Adrenal gland (tissue), 5 donors: Measurements from ENCODE around the gene GPC6.

Source experiments
- CTCF ChIP-seq, 6 experiments: fragments of 450-650 bp in 4 of 6; fragments of 200-600 bp in 2 of 6; sonication (generic) in 1 of 6; IDR thresholded peaks; 1 replicate in 5 of 6; 2 replicates in 1 of 6; pipeline versions ENCODE4 v1.5.1 to v1.8.0; 2016 to 2021; ENCODE audit warnings: antibody characterized with exemption in 6 of 6, mild to moderate bottlenecking in 2 of 6, moderate library complexity in 1 of 6
- POLR2A ChIP-seq, 2 donors: fragments of 450-650 bp; IDR thresholded peaks; one replicate each; pipeline ENCODE4 v1.6.1; 2017; ENCODE audit warnings: antibody characterized with exemption in 2 of 2, mild to moderate bottlenecking in 2 of 2, moderate library complexity in 1 of 2
- donor health status: DM: no; HTN: no; CAD: no.

- TF ChIP-seq POLR2A (IDR thresholded peaks at IDR 0.05) (no peak), CTCF (IDR thresholded peaks at IDR 0.05) (no peak)
These were observed 1010.3 kb downstream of the GPC6 start for GRCh38 chr13:94236872-94237271.
